ENCODE measurements around the gene AGAP1. TPM values are rescaled to one million over a fixed set of nuclear protein-coding genes. Genes with fewer than 3 reads are reported as not detected.

The AGAP1 gene
- polyA plus RNA-seq, 1 donor from 2014 or later, result 17.4 TPM

DNA sequence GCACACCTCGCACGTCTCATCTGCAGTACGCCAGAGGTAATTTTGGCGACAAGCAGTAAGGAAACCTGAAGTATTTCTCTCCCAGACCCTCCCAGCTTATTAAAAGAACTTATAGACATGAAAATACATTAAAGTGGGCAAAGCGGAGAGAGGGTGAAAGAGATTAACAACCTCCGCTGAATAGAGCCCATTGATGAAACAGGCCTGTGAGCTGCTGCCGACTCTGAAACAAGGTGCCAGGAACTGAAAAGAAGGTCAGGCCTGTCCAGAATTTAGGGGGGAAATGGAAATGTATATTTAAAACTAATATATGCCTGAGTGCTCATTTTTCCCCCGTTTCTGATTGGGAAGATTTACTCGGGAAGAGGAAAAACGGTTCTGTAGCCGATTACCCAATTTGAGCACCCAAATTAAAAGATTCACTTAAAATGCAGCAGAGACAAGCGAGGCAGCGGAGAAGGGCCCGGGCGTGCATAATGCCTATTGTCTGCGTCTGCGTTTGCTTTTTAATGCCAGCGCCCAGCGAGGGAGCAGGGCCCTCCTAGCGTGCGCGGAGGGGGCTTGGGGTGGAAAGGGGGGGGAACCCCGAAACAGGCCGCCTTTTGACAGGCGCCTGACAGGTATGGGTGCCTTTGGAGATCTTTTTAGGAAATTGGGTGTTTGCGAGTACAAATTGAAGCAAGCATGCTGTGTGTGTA lies 358.1 kb downstream of the AGAP1 start:
- no peaks in the 10 kb centered on the region for H3K27me3 ChIP-seq (ENCODE audit: insufficient read depth, low read depth, low read length)
- H3K9ac ChIP-seq (ENCODE audit: low read length), result peak overlapping the region; percentile 9
- H3K4me3 ChIP-seq (ENCODE audit: low read length), result no peak overlapping the region
- TF ChIP-seq, protein P1, sequence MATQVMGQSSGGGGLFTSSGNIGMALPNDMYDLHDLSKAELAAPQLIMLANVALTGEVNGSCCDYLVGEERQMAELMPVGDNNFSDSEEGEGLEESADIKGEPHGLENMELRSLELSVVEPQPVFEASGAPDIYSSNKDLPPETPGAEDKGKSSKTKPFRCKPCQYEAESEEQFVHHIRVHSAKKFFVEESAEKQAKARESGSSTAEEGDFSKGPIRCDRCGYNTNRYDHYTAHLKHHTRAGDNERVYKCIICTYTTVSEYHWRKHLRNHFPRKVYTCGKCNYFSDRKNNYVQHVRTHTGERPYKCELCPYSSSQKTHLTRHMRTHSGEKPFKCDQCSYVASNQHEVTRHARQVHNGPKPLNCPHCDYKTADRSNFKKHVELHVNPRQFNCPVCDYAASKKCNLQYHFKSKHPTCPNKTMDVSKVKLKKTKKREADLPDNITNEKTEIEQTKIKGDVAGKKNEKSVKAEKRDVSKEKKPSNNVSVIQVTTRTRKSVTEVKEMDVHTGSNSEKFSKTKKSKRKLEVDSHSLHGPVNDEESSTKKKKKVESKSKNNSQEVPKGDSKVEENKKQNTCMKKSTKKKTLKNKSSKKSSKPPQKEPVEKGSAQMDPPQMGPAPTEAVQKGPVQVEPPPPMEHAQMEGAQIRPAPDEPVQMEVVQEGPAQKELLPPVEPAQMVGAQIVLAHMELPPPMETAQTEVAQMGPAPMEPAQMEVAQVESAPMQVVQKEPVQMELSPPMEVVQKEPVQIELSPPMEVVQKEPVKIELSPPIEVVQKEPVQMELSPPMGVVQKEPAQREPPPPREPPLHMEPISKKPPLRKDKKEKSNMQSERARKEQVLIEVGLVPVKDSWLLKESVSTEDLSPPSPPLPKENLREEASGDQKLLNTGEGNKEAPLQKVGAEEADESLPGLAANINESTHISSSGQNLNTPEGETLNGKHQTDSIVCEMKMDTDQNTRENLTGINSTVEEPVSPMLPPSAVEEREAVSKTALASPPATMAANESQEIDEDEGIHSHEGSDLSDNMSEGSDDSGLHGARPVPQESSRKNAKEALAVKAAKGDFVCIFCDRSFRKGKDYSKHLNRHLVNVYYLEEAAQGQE (IDR thresholded peaks at IDR 0.05; ENCODE audit: borderline replicate concordance), result no peak
- no peak for TF ChIP-seq EZH2 (IDR thresholded peaks at IDR 0.05; ENCODE audit: borderline replicate concordance, insufficient read depth, low read length, poor library complexity, severe bottlenecking)
- TF ChIP-seq, protein P2, sequence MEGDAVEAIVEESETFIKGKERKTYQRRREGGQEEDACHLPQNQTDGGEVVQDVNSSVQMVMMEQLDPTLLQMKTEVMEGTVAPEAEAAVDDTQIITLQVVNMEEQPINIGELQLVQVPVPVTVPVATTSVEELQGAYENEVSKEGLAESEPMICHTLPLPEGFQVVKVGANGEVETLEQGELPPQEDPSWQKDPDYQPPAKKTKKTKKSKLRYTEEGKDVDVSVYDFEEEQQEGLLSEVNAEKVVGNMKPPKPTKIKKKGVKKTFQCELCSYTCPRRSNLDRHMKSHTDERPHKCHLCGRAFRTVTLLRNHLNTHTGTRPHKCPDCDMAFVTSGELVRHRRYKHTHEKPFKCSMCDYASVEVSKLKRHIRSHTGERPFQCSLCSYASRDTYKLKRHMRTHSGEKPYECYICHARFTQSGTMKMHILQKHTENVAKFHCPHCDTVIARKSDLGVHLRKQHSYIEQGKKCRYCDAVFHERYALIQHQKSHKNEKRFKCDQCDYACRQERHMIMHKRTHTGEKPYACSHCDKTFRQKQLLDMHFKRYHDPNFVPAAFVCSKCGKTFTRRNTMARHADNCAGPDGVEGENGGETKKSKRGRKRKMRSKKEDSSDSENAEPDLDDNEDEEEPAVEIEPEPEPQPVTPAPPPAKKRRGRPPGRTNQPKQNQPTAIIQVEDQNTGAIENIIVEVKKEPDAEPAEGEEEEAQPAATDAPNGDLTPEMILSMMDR (IDR thresholded peaks at IDR 0.05; ENCODE audit: poor library complexity, severe bottlenecking), result no peak
- H2AFZ ChIP-seq (ENCODE audit: low read depth, low read length), result no peak overlapping the region
- H4K20me1 ChIP-seq (ENCODE audit: insufficient read depth), result no peaks in the 10 kb centered on the region
- no peaks in the 10 kb centered on the region for H3K9me3 ChIP-seq (ENCODE audit: low read length)
- H3K27ac ChIP-seq (ENCODE audit: low read length), result no peak overlapping the region
- no peaks in the 10 kb centered on the region for H3F3A ChIP-seq (ENCODE audit: insufficient read depth, low read length, poor library complexity, severe bottlenecking)
- H3K36me3 ChIP-seq (ENCODE audit: insufficient read depth, low read length), result no peaks in the 10 kb centered on the region
- no peaks in the 10 kb centered on the region for H3K79me2 ChIP-seq (replicated peaks; ENCODE audit: insufficient read depth, low read length)
- peak overlapping the region; percentile 4 for H3K4me2 ChIP-seq (ENCODE audit: low read length)
- H3K9me2 ChIP-seq (ENCODE audit: insufficient read depth, low read length), result no peaks in the 10 kb centered on the region

DNA sequence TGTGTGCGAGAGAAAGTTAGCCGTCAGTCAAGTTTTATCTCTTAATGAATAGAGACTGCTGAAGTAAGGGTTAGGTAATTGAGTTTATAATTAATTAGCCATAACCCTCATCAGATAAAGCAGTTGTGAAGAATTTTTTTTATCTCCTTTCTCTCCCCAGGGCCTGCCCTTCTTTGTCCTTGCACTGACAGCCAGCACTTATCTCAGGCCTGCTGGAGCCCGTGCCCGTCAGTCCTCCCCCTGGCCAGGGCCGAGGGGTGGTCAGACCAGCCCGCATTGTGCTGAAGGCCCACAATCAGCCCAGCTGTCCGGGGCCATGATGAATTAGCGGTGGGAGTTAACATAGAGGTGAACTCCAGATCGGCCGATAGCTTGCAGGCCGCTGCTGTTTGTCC lies 358.7 kb downstream of the AGAP1 start:
- Histone ChIP-seq H3K4me3 (ENCODE audit: low read length) (no peak overlapping the region), H3K9me3 (ENCODE audit: low read length) (no peaks in the 10 kb centered on the region), H4K20me1 (ENCODE audit: insufficient read depth) (no peaks in the 10 kb centered on the region), H3K9ac (ENCODE audit: low read length) (peak overlapping the region; percentile 9), H3K79me2 (replicated peaks; ENCODE audit: insufficient read depth, low read length) (no peaks in the 10 kb centered on the region), H3K4me2 (ENCODE audit: low read length) (peak overlapping the region; percentile 4), H3K27me3 (ENCODE audit: insufficient read depth, low read depth, low read length) (no peaks in the 10 kb centered on the region), H3K9me2 (ENCODE audit: insufficient read depth, low read length) (no peaks in the 10 kb centered on the region), H3K27ac (ENCODE audit: low read length) (no peak overlapping the region), H3F3A (ENCODE audit: insufficient read depth, low read length, poor library complexity, severe bottlenecking) (no peaks in the 10 kb centered on the region), H2AFZ (ENCODE audit: low read depth, low read length) (no peak overlapping the region), H3K36me3 (ENCODE audit: insufficient read depth, low read length) (no peaks in the 10 kb centered on the region)
- TF ChIP-seq POLR2AphosphoS5 (IDR thresholded peaks at IDR 0.05) (no peak), SMC3 (conservative IDR thresholded peaks at IDR 0.05; ENCODE audit: poor library complexity) (no peak), RAD21 (conservative IDR thresholded peaks at IDR 0.05) (no peak), EZH2 (IDR thresholded peaks at IDR 0.05; ENCODE audit: borderline replicate concordance, insufficient read depth, low read length, poor library complexity, severe bottlenecking) (no peak), EP300 (conservative IDR thresholded peaks at IDR 0.05; ENCODE audit: poor library complexity, severe bottlenecking) (no peak), MXI1 (conservative IDR thresholded peaks at IDR 0.05; ENCODE audit: poor library complexity, severe bottlenecking) (no peak), TAF1 (IDR thresholded peaks at IDR 0.05; ENCODE audit: low read depth) (no peak)
- TF ChIP-seq, protein P1 (IDR thresholded peaks at IDR 0.05; ENCODE audit: borderline replicate concordance), result no peak
- TF ChIP-seq, protein P2 (IDR thresholded peaks at IDR 0.05; ENCODE audit: poor library complexity, severe bottlenecking), result no peak

Data from neural cell (in vitro differentiated cells).